Neural crest cell (in vitro differentiated cells): ENCODE measurements around the gene TST. TPM values are rescaled to one million over a fixed set of nuclear protein-coding genes. Genes with fewer than 3 reads are reported as not detected.

ENCODE experiments used
- DNase-seq: peaks from one replicate; pipeline ENCODE4 v3.0.0; 2021; ENCODE audit warnings: low read depth, mixed read lengths, low spot score
- H3K27ac Mint-ChIP-seq: one replicate; pipeline ENCODE4 v1.8.0; 2021; ENCODE audit warnings: mild to moderate bottlenecking, mixed read lengths; ENCODE audit not compliant: unreplicated experiment
- H3K27me3 Mint-ChIP-seq: 2 replicates; pipeline ENCODE4 v1.8.0; 2021; ENCODE audit warnings: low read depth, mild to moderate bottlenecking, mixed read lengths
- H3K36me3 Mint-ChIP-seq: 2 replicates; pipeline ENCODE4 v1.8.0; 2021; ENCODE audit warnings: low read depth, mild to moderate bottlenecking, mixed read lengths
- H3K4me1 Mint-ChIP-seq: 2 replicates; pipeline ENCODE4 v1.8.0; 2021; ENCODE audit warnings: mixed read lengths
- H3K4me3 Mint-ChIP-seq: one replicate; pipeline ENCODE4 v1.8.0; 2021; ENCODE audit warnings: mild to moderate bottlenecking, mixed read lengths
- H3K9me3 Mint-ChIP-seq: 2 replicates; pipeline ENCODE4 v1.8.0; 2021; ENCODE audit warnings: mixed read lengths
- CTCF ChIP-seq: fragments of 200-600 bp; sonication (generic); conservative IDR thresholded peaks from 2 replicates; pipeline ENCODE4 v1.5.0; 2021; ENCODE audit warnings: antibody characterized with exemption, mild to moderate bottlenecking
- total RNA-seq: library from RNA; stranded (reverse); gene quantifications from 2 replicates; pipeline ENCODE4 v1.2.1, GENCODE V29; 2021

The TST gene
- total RNA-seq, 1 donor from 2014 or later: 31.0 TPM

GRCh38 chr22:36961626-36962025, 57.6 kb downstream of the TST start:
- H3K36me3 Mint-ChIP-seq: no peaks in the 10 kb centered on the region
- H3K4me1 Mint-ChIP-seq: no peaks in the 10 kb centered on the region
- H3K27ac Mint-ChIP-seq: no peak overlapping the region
- H3K4me3 Mint-ChIP-seq: no peak overlapping the region
- H3K9me3 Mint-ChIP-seq: peaks cover 3% of the 10 kb centered on the region
- no peak for TF ChIP-seq CTCF
- no peak for DNase-seq
- peaks cover 34% of the 10 kb centered on the region for H3K27me3 Mint-ChIP-seq

Other genes with a start within 250 kb of the TST start
- gene IFT27, start 243.3 kb downstream of the TST start, total RNA-seq: 50.9 and 55.4 TPM in 2 replicates
- gene PVALB, start 202.4 kb downstream of the TST start, total RNA-seq: 0.61 and 0.68 TPM in 2 replicates
- not detected in 2 replicates for gene NCF4, start 158.4 kb downstream of the TST start, total RNA-seq
- not detected in 2 replicates for gene CSF2RB, start 105.8 kb downstream of the TST start, total RNA-seq
- gene MPST, start 295 bp upstream of the TST start, total RNA-seq: 100.0 and 103 TPM in 2 replicates
- 85.7 and 95.8 TPM in 2 replicates for gene KCTD17, start 32.3 kb upstream of the TST start, total RNA-seq
- gene TMPRSS6, start 90.3 kb upstream of the TST start, total RNA-seq: not detected in 2 replicates
- gene IL2RB, start 130.5 kb upstream of the TST start, total RNA-seq: 0.50 and 0.56 TPM in 2 replicates
- 13.6 TPM in 2 replicates for gene C1QTNF6, start 168.8 kb upstream of the TST start, total RNA-seq
- 0.09 TPM in 2 replicates for gene SSTR3, start 193.0 kb upstream of the TST start, total RNA-seq
- gene RAC2, start 224.8 kb upstream of the TST start, total RNA-seq: 0.21 TPM in 1 of 2 replicates, not detected in the other